ENCODE data around the gene CHRM2. TPM values are rescaled to one million over a fixed set of nuclear protein-coding genes. Genes with fewer than 3 reads are reported as not detected.

Gene CHRM2
- total RNA-seq, 1 experiment from 2014 or later = not detected

GRCh38 chr7:137006293-137006692, 137.8 kb downstream of the CHRM2 start:
- peaks cover 2 to 5% of the 10 kb centered on the region in 2 experiments for H3K4me1 Mint-ChIP-seq
- Histone ChIP-seq H2BK20ac (ENCODE audit: low read depth, low read length, poor library complexity, severe bottlenecking) (no peak overlapping the region), H4K5ac (ENCODE audit: insufficient read length, low read depth, low read length) (no peak overlapping the region), H4K20me1 (ENCODE audit: control insufficient read depth, insufficient read depth, insufficient read length) (no peaks in the 10 kb centered on the region), H3K4me1 (ENCODE audit: insufficient read depth, low read length) (peaks cover 2% of the 10 kb centered on the region; the same call in 1 of the 2 replicates), H3K4ac (ENCODE audit: low read depth, low read length) (no peak overlapping the region), H3K56ac (ENCODE audit: insufficient read length, low read depth, low read length) (no peak overlapping the region), H3K18ac (ENCODE audit: insufficient read length, low read depth, low read length) (no peak overlapping the region), H3K27me3 (ENCODE audit: insufficient read depth, low read length) (no peaks in the 10 kb centered on the region), H3K9ac (ENCODE audit: extremely low read depth, insufficient read length, low read length) (no peak overlapping the region), H3K9me3 (ENCODE audit: control insufficient read depth, low read depth, low read length) (no peaks in the 10 kb centered on the region), H2BK15ac (ENCODE audit: low read depth, low read length) (no peak overlapping the region), H2BK12ac (ENCODE audit: insufficient read length, low read depth, low read length) (no peak overlapping the region), H3T11ph (ENCODE audit: low read length) (no peak overlapping the region), H2AK5ac (ENCODE audit: insufficient read length, low read length) (no peak overlapping the region), H3K23ac (ENCODE audit: insufficient read length, low read depth, low read length) (no peak overlapping the region), H2AFZ (ENCODE audit: low read length) (no peak overlapping the region), H4K91ac (ENCODE audit: insufficient read length, low read depth, low read length) (no peak overlapping the region), H3K27ac (ENCODE audit: insufficient read length, low read depth, low read length) (no peak overlapping the region), H3K79me2 (ENCODE audit: insufficient read depth, low read length) (no peaks in the 10 kb centered on the region), H2BK120ac (ENCODE audit: low read depth, low read length, poor library complexity, severe bottlenecking) (no peak overlapping the region), H3K79me1 (ENCODE audit: insufficient read depth, low read depth, low read length, poor library complexity, severe bottlenecking) (no peaks in the 10 kb centered on the region), H3K4me2 (ENCODE audit: insufficient read depth, insufficient read length, low read length) (no peak overlapping the region), H3K23me2 (ENCODE audit: insufficient read length, low read depth, low read length, poor library complexity, severe bottlenecking) (no peaks in the 10 kb centered on the region), H4K8ac (replicated peaks; ENCODE audit: insufficient read length, low read depth, low read length) (no peak overlapping the region), H2BK5ac (ENCODE audit: insufficient read length, low read length) (no peak overlapping the region), H3K14ac (ENCODE audit: insufficient read depth, low read length) (no peak overlapping the region)
- no peak for TF ChIP-seq CTCF (conservative IDR thresholded peaks at IDR 0.05)
- no peaks in the 10 kb centered on the region for H3K27me3 Mint-ChIP-seq (ENCODE audit: low read depth)
- no peak for DNase-seq
- no peaks in the 10 kb centered on the region for H3K9me3 Mint-ChIP-seq
- no peak overlapping the region for H3K27ac Mint-ChIP-seq
- H3K36me3 Mint-ChIP-seq (ENCODE audit: insufficient read depth in 1 of 3, low read depth in 3 of 3) = no peaks in the 10 kb centered on the region
- whole genome bisulfite sequencing (ENCODE audit: extremely low coverage, insufficient read length, low lambda C conversion rate) = no CpG with 5 or more reads among the region's 1 CpG
- no peak overlapping the region for H3K4me3 Mint-ChIP-seq
